ENCODE data around the gene TMEM18. TPM values are rescaled to one million over a fixed set of nuclear protein-coding genes. Genes with fewer than 3 reads are reported as not detected.

Gene TMEM18
- total RNA-seq, 4 donors from 2014 or later, result 10.8 to 49.7 (median 34.3) TPM

DNA sequence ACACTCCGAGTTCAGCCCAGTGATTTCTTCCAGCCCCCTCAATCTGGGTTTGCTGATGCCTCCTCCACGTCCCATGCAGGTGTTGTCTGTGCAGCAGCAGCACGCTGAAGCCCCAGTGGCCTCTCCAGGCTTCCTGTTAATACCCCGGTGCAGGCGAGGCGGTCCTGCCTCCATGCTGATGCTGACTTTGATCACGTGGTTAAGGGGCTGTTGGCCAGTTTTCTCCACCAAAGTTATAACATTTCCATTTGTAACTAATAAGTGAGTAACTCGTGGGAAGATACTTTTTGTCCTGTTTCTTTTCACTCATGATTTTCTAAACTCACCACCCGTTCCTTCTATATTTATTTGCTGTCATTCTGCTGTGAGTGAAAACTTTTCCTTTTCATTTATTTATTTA lies 42.5 kb upstream of the TMEM18 start:
- Histone ChIP-seq H3K9me3 (no peaks in the 10 kb centered on the region), H3K27ac (no peak overlapping the region), H3K4me1 (no peaks in the 10 kb centered on the region), H3K27me3 (no peaks in the 10 kb centered on the region), H3K36me3 (no peaks in the 10 kb centered on the region), H3K4me3 (no peak overlapping the region)
- TF ChIP-seq, protein P1, sequence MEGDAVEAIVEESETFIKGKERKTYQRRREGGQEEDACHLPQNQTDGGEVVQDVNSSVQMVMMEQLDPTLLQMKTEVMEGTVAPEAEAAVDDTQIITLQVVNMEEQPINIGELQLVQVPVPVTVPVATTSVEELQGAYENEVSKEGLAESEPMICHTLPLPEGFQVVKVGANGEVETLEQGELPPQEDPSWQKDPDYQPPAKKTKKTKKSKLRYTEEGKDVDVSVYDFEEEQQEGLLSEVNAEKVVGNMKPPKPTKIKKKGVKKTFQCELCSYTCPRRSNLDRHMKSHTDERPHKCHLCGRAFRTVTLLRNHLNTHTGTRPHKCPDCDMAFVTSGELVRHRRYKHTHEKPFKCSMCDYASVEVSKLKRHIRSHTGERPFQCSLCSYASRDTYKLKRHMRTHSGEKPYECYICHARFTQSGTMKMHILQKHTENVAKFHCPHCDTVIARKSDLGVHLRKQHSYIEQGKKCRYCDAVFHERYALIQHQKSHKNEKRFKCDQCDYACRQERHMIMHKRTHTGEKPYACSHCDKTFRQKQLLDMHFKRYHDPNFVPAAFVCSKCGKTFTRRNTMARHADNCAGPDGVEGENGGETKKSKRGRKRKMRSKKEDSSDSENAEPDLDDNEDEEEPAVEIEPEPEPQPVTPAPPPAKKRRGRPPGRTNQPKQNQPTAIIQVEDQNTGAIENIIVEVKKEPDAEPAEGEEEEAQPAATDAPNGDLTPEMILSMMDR (IDR thresholded peaks at IDR 0.05), result no peak
- TF ChIP-seq POLR2A (IDR thresholded peaks at IDR 0.05), result no peak
- no peak for DNase-seq
- intact Hi-C loops (cut with DNase I; ENCODE audit: low total_unique reads), result no loop called here

DNA sequence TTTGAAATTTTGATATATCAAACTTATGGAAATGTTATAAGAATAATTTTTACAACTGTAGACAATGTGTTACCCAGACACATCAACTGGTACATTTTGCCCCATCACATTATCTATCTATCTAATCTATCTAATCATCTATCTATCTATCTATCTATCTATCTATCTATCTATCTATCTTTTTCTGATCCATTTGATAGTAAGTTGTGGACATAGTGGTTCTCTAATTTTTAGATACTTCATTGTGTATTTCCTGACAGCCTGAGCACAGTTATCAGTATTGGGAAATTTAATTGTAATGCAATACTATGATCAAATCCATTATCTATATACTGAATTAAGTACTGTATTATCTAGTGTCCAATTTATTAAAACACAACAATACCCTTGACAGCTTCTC lies 42.0 kb upstream of the TMEM18 start:
- H3K4me1 ChIP-seq, result no peaks in the 10 kb centered on the region
- no peaks in the 10 kb centered on the region for H3K9me3 ChIP-seq
- no peak overlapping the region for H3K4me3 ChIP-seq
- TF ChIP-seq POLR2A (IDR thresholded peaks at IDR 0.05), result no peak
- intact Hi-C loops (cut with DNase I; ENCODE audit: low total_unique reads), result no loop called here
- no peak overlapping the region for H3K27ac ChIP-seq
- H3K36me3 ChIP-seq, result no peaks in the 10 kb centered on the region
- no peak for DNase-seq
- no peaks in the 10 kb centered on the region for H3K27me3 ChIP-seq

DNA sequence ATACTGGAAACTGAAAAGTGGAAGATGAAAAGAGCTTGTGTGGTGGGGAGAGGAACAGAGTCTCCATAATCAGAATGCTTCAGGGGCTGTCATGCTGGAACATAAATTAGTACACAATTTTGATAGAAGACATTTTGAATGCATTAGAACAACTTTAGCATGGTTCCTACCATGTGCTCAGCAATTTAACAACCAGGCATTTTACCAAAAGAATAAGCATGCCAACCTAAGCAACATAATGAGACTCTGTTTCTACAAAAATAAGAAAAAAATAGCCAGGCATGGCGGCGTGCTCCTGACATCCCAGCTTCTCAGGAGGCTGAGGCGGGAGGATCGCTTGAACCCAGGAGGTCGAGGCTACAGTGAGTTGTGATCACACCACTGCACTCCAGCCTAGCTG lies 40.5 kb upstream of the TMEM18 start:
- DNase-seq, result no peak
- H3K36me3 ChIP-seq, result no peaks in the 10 kb centered on the region
- no peaks in the 10 kb centered on the region for H3K9me3 ChIP-seq
- no peak for TF ChIP-seq POLR2A (IDR thresholded peaks at IDR 0.05)
- TF ChIP-seq, protein P1 (IDR thresholded peaks at IDR 0.05), result no peak
- no peaks in the 10 kb centered on the region for H3K27me3 ChIP-seq
- H3K27ac ChIP-seq, result no peak overlapping the region
- intact Hi-C loops (cut with DNase I; ENCODE audit: low total_unique reads), result no loop called here
- no peaks in the 10 kb centered on the region for H3K4me1 ChIP-seq
- no peak overlapping the region for H3K4me3 ChIP-seq

DNA sequence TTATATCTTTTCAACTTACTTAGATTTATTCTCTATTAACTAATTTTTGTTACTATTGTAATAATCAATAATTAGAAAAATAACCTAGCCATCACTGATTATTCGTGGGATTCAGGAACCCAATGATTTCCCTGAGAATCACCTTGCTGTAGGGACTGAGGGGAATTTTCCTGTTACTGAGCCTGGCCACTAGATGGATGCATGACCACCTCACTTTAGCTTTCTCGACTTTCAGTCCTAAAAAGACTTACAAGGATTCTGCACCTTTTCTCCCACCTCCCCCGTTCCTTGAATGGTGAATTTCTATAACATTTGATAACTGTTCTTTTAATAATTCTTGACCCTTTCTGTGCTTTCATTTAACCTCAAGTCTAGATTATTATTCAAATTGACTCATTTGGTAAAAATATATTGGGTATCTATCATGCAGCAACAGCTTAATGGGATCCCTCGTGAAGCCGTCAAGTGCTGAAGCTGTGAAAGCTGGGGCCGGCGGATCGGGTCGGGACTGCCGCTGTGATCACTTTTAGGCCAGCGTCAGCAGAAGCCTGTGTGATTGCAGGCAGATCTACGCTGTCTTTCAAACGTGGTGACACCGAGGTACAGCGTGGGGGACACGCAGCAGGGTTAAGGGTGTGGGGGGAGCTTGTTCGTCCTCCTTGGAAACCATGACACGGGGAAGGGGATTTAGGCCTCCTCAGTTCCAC lies 38.8 kb upstream of the TMEM18 start:
- H3K27ac ChIP-seq, result no peak overlapping the region
- no peaks in the 10 kb centered on the region for H3K36me3 ChIP-seq
- H3K4me3 ChIP-seq, result no peak overlapping the region
- H3K27me3 ChIP-seq, result no peaks in the 10 kb centered on the region
- H3K9me3 ChIP-seq, result no peaks in the 10 kb centered on the region
- intact Hi-C loops (cut with DNase I; ENCODE audit: low total_unique reads), result no loop called here
- no peak for DNase-seq
- TF ChIP-seq, protein P1 (IDR thresholded peaks at IDR 0.05), result peak in 3 of 4 experiments; percentile 28 to 52 (median 46)
- no peak for TF ChIP-seq POLR2A (IDR thresholded peaks at IDR 0.05)
- H3K4me1 ChIP-seq, result no peaks in the 10 kb centered on the region

DNA sequence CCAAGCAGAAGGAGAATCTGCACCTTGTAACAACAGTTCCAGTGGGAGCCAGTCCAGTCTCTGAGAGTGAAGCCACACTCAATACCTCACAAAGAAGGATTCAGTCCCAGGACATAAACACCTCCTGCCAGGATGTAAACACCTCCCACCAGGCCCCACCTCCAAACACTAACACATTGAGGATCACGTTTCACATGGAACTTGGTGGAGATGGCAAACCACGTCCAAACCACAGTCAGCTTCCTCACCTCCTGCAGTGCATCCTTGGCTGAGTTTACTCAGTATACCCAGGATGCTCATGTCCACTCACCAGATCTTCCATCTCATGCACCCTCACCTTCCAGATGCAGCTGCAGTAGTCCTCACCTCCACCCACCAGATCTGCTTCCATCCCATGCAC lies 37.8 kb upstream of the TMEM18 start:
- no peak for DNase-seq
- Histone ChIP-seq H3K27me3 (no peaks in the 10 kb centered on the region), H3K4me1 (no peaks in the 10 kb centered on the region), H3K9me3 (no peaks in the 10 kb centered on the region), H3K4me3 (no peak overlapping the region), H3K27ac (no peak overlapping the region), H3K36me3 (no peaks in the 10 kb centered on the region)
- no peak for TF ChIP-seq POLR2A (IDR thresholded peaks at IDR 0.05)
- TF ChIP-seq, protein P1 (IDR thresholded peaks at IDR 0.05), result no peak
- intact Hi-C loops (cut with DNase I; ENCODE audit: low total_unique reads), result no loop called here
